HG02870 (cell line): Measurements from ENCODE around the gene PTTG1IP.
"Not testable (repeated sequence)": the region's sequence is repeated elsewhere in the genome, so short reads cannot be mapped to it uniquely, and the experiment has no call there.

Source experiments
- ATAC-seq: cut with Tn5 transposase; IDR thresholded peaks from one replicate; pipeline ENCODE4 v1.9.1; 2021; ENCODE audit warnings: mild to moderate bottlenecking, moderate library complexity; ENCODE audit not compliant: unreplicated experiment

Gene PTTG1IP

GRCh38 chr21:44886113-44887075 is 12.9 kb upstream of the PTTG1IP start:
- no peak for ATAC-seq

GRCh38 chr21:44885615-44886014 is 12.1 kb upstream of the PTTG1IP start:
- ATAC-seq = no peak

DNA sequence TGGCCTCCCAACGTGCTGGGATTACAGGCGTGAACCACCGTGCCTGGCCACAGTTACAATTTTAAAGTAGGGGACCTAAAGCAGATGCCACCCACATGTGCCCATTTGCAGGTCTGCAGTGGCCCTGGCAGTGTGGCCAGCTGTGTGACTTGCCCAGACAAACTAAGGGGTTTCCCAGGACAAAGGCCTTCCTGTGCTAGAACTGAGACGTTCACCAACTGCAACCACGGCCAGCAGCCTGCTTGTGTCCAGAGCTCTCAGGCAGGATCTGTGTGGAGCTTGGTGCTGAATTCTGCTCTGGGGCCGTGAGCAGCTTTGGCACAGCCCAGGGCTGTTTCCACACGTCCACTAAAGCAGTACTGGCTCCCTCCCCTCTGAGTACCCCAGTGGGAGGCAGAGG is 10.6 kb upstream of the PTTG1IP start:
- no peak for ATAC-seq

DNA sequence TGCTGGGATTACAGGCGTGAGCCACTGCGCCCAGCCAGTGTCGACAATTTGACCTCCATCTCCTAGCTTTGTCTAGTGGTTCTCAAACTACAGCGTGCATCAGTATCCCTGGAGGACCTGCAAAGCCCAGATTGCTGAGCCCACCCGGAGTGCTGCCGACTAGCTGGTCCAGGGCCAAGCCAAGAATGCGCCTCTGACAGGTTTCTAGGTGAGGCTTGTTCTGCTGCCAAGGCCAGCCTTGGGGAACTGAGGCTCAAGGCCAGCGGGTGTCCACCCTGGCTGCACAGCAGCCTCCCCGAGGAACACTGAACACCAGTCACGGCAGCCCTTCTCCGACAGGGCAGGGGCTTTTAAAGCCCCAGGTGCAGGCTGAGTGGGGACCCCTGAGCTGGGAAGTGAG is 9.8 kb upstream of the PTTG1IP start:
- ATAC-seq = no peak

- ATAC-seq = no peak
Observed at GRCh38 chr21:44881198-44881872, 7.8 kb upstream of the PTTG1IP start.

DNA sequence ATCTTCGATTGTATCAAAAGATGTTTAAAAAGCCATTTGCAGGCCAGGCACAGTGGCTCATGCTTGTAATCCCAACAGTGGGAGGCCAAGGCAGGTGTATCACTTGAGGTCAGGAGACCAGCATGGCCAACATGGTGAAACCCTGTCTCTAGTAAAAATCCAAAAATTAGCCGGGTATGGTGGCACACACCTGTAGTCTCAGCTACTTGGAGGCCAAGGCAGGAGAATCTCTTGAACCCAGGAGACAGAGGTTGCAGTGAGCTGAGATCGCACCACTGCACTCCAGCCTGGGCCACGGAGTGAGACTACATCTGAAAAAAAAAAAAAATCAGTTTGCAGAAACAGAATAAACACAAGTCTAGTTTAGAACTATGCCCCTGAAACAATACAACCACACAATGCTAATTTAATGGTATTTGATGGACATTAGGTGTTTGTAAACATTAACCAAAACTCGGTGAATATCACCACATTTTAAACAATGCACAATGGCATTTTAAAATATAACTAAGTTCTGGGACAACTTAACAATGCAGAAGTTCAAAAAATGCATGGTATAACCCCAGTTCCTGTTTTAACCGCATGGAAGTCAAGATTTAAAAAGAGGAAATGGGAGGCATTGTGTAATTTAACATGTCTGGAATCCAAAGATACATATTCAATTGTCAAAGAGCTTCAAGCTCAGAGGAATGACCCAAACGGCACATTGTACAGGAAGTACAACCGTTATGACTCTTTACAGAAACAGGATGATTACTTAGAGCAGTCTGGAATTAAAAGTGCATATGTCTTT is 7.1 kb upstream of the PTTG1IP start:
- no peak for ATAC-seq

DNA sequence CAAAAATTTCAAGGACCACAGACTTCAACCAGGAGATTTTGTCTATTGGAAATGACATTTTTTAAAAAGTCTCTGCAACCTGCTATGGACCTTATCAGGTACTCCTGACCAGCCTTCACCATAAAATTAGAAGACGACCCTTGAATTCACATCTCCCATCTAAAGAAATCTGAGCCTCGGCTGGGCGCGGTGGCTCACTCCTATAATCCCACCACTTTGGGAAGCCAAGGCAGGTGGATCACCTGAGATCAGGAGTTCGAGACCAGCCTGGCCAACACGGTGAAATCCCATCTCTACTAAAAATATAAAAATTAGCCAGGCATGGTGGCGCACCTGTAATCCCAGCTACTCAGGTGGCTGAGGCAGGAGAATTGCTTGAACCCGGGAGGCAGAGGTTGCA is 5.7 kb upstream of the PTTG1IP start:
- ATAC-seq = not testable (repeated sequence)

DNA sequence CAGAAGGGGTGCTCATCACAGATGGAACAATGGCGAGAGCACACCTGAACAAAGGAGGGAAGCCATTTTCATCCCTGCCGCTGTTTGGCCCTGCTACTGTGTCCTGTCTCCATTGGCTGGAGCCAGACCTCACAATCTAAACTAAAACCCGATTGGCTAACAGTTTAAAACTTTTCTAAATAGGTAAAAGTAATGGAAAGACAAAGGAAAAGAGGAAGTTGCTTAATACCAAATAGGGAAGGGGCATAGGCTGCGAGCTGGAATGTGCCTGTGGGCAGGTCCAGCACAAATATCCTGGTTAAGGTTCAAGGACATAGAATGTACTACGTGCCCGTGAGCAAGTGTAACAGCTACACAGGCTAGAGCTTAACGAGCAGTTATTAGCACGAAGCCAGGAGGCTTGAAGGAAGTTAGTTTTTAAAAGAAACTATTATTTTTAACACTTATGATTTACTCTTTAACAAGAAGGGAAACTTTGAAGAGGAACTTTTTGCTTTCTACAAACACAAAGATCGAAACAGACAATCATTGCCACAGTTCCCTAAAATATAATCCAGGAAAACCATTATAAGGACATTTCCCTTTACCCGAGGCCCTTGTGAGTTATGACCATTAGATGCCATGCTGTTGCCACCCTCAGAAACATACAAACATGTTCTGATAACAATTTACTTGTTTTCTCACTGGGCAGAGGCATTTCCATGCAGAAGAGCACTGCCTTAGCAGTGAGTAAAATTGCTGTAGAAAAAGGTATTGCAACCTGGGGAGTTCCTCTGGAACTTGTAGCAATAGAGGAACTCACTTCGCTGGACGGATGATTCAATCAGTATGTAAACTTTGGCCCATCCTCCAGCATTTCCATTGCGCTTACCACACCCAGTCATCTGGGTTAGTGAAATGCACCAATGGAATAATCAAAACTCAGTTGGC is 4.8 kb upstream of the PTTG1IP start:
- no peak for ATAC-seq

DNA sequence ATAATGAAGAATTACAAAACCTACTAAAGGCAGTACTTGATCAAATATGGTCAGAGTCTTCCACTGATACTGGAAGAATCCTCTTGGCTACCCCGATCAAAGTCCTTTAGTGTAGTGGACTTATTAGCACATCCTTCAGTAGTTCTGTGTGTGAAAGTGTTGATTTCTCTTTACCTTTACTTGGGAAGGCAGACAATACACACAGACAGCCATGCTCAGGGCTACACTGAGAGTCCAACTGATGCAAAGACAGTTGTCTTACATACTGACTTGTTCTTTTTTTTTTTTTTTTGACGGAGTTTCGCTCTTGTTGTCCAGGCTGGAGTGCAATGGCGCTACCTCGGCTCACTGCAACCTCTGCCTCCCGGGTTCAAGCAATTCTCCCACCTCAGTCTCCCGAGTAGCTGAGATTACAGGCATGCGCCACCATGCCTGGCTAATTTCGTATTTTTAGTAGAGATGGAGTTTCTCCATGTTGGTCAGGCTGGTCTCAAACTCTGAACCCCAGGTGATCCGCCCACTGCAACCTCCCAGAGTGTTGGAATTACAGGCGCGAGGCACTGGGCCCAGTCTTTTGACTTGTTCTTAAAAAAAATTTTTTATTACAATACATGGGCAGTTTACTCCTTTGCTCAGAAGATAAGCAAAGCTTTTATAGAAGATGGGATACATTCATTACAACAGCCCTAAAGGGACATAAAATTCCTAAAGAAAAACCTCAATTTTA is 3.5 kb upstream of the PTTG1IP start:
- ATAC-seq = no peak

DNA sequence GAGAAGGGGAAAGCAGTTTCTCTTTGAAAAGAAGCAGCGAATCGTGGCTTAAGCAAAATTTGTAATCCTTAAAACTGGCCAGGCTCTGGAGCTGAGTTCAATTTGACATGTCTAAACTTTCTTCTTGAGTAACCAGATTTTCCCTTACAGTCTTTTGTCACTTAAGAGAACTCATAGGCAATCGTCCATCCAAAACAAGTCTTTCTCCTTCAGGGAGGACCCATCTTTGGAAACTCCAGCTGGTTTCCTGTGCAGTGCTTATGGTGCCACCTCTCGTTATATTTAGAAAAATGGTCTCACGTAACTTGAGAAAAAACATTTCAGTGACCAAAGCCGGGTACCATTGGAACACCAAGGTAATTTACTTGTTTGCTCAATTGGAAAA is 1.8 kb upstream of the PTTG1IP start:
- no peak for ATAC-seq

- no peak for ATAC-seq
Observed at GRCh38 chr21:44874497-44875315, 1.2 kb upstream of the PTTG1IP start.

DNA sequence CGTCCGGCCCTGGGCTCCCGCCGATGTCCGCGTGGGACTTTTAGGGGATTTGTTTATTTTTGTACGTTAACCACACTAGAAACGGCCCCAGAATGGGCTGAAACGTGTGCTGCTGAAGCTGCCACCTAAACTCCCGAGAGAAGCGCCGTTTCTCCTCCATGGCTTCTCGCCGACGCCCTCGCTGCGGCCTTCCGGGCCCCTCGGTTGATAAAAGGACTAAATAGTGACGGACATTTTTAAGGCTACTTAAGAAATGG is 678 bp upstream of the PTTG1IP start:
- ATAC-seq = no peak

DNA sequence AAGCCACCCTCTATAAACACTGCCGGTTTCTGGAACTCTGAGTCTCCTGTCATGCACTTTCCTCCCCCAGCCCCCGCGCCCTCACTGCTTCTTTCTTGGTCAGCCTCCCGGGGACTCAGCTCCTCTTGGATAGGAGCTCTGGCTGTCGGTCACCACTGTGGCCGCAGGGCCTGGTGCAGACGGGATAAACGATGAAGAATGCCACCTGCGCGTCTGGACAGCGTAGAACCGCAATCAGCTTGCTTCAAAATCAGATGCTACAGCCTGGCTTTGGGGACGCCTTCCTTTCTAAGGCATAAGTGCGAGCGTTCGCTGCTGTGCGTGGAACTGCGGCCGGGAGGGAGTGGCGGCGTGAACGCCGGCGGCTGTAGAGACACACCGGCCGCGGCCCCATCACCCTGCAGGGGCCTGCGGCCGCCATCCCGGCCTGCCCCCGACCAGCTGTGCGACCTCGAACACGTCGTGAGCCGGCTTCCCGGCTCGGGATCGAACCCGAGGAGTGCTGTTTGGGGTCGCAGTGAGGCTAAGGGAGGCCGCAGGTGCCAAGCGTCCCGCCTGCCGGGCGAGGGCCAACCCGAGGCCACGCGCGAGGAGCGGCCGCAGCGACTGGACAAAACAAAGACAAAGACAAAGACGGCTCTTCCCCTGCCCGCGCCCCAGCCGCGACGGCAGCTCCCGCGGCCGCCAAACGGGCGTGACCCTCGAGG is 688 bp downstream of the PTTG1IP start:
- ATAC-seq = no peak

- ATAC-seq = no peak
Observed at GRCh38 chr21:44872323-44872648, 1.2 kb downstream of the PTTG1IP start.

GRCh38 chr21:44871576-44872269 is 1.8 kb downstream of the PTTG1IP start:
- ATAC-seq = no peak

GRCh38 chr21:44870748-44871495 is 2.6 kb downstream of the PTTG1IP start:
- no peak for ATAC-seq
